Bronchial epithelial cell (primary cell): ENCODE data around the gene PSENEN. TPM values are rescaled to one million over a fixed set of nuclear protein-coding genes. Genes with fewer than 3 reads are reported as not detected.

ENCODE experiments used
- DNase-seq: peaks from one replicate; pipeline ENCODE4 v3.0.0-alpha.2; 2010; ENCODE audit warnings: low read depth
- FAIRE-seq: peaks from 2 replicates; lab custom pipeline; 2011; peaks lifted over from hg19 to GRCh38; lab: Jason Lieb, UNC
- H3K27me3 ChIP-seq: 2 replicates; pipeline ENCODE4 v1.5.1; 2011; ENCODE audit warnings: low read length; ENCODE audit not compliant: control insufficient read depth, insufficient read depth
- H3K36me3 ChIP-seq: 2 replicates; pipeline ENCODE4 v1.5.1; 2011; ENCODE audit warnings: low read length; ENCODE audit not compliant: control insufficient read depth, insufficient read depth
- H3K4me3 ChIP-seq: 2 replicates; pipeline ENCODE4 v1.5.1; 2011; ENCODE audit warnings: mild to moderate bottlenecking, low read depth, low read length, control low read depth
- CTCF ChIP-seq: IDR thresholded peaks from 2 replicates; pipeline ENCODE4 v1.5.1; 2011; ENCODE audit warnings: mild to moderate bottlenecking, moderate library complexity, low read length, control low read depth, inconsistent platforms; ENCODE audit not compliant: insufficient read depth, severe bottlenecking
- total RNA-seq: library from RNA; depleted of rRNA; stranded (reverse); fragments of >200 nt; gene quantifications from 2 replicates; pipeline ENCODE4 v1.2.1, GENCODE V29; 2014

PSENEN gene
- total RNA-seq, 1 donor from 2014 or later = 7.9 TPM

- no peak within 1 kb of the TSS for H3K4me3 ChIP-seq
- TF ChIP-seq CTCF = no peak
- DNase-seq (peak; percentile 49), FAIRE-seq (no peak)
- no peaks in the 10 kb centered on the region for H3K27me3 ChIP-seq
- H3K36me3 ChIP-seq = no peaks in the 10 kb centered on the region
Observed at GRCh38 chr19:35704218-35704617, 41.2 kb upstream of the PSENEN start, which contains the start of gene ZBTB32. Gene ZBTB32, plus strand, starts transcription at chr19:35704558. Its CDS starts 10,069 bp downstream, at chr19:35714627.

DNA sequence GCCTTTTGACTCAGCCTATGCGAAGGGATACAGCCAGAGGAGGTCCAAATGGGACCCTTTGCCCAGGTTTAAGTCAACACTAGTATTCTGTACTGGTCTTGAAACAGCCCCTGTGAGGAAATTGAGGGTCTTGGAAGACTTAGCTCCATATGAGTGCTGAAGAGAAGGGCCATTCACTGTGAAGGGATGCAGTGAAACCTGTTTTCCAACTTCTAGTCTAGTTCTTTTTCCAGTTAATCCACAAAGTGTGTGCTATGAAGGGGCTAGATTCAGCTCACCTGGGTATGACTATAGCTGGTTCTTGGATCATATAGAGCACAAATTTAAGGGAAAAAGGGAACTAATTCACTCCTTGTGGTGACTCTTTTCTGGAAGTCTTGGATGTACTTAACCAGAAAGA lies 37.1 kb upstream of the PSENEN start:
- no peak for TF ChIP-seq CTCF
- Histone ChIP-seq H3K27me3 (no peaks in the 10 kb centered on the region), H3K4me3 (no peak overlapping the region), H3K36me3 (no peaks in the 10 kb centered on the region)
- peak; percentile 17 for DNase-seq
- FAIRE-seq = no peak

DNA sequence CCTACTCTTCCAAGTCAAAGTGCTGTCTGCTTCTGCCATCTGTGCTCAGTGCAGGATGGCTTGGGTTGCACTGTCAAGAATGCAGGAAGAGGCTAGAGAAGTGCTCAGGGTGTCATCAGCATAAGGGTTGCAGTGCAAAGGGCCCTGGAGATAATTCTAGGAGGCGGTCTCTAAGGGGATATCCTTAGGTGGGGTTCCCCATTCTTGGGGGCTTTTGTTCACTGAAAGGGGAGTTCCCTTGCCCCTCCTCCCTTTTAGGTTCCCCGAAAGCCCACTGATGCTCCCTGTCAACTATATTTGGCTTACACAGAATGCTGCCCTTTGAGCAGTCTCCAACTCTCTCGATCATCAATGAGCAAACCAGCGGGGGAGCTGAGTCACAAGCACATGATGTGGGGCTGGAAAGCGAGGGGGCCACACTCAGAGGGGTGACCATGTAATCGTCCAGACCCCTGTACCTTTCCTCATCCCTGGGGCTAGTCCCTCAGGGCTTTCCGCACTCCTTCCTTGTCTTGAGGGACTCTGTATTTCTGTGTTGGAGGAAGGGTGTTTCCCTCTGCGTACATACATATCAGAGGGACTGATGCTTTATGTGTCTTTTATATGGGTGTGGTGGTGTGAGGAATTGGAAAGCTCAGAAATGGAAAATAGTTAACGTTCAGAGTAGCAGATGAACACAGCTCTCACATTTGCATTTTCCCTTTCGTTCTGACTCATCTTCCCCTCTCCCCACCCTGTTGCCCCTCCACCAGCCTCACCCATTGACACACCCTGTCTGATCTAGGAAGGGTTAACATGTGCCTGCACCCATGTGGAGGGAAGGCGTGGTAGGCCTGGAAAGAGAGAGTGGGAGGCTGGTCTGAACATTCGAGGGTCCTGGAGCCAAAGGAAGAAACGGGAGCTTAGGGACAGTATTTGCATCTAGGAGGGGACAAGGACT lies 34.4 kb upstream of the PSENEN start:
- DNase-seq (no peak), FAIRE-seq (no peak)
- H3K36me3 ChIP-seq = no peaks in the 10 kb centered on the region
- H3K27me3 ChIP-seq = no peaks in the 10 kb centered on the region
- no peak overlapping the region for H3K4me3 ChIP-seq
- TF ChIP-seq CTCF = no peak

GRCh38 chr19:35712567-35713505 lies 32.6 kb upstream of the PSENEN start:
- Histone ChIP-seq H3K4me3 (no peak overlapping the region), H3K36me3 (no peaks in the 10 kb centered on the region), H3K27me3 (no peaks in the 10 kb centered on the region)
- no peak for TF ChIP-seq CTCF
- no peak for DNase-seq
- no peak for FAIRE-seq

DNA sequence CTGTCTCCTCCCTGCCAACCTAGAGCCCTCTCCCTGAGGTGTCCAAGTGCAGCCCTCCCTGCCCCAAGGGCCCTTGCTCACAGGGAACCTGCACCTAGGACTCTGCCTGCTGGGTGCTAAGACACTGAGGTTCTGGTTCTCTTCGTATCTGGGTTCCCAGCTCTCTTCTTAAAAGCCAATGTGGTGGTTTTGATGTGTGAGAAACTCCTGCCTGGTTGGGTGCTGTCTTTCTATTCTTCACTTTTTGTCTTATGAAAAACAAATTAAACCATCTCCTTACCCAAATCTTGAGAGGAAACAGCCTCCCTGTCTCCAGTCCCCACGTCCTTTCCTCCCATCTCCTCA lies 32.0 kb upstream of the PSENEN start:
- TF ChIP-seq CTCF = no peak
- H3K4me3 ChIP-seq = no peak overlapping the region
- FAIRE-seq (no peak), DNase-seq (no peak)
- H3K27me3 ChIP-seq = no peaks in the 10 kb centered on the region
- H3K36me3 ChIP-seq = no peaks in the 10 kb centered on the region
